CD14-positive monocyte (primary cell): Measurements from ENCODE around the gene PDE8B. TPM values are rescaled to one million over a fixed set of nuclear protein-coding genes. Genes with fewer than 3 reads are reported as not detected.

Source experiments
- DNase-seq, 3 donors: peaks; one replicate each; pipeline ENCODE4 v3.0.0-alpha.2; 2011 to 2022
- H2AFZ ChIP-seq: 2 replicates; pipeline ENCODE4 v1.6.0; 2012; ENCODE audit warnings: mild to moderate bottlenecking, low read depth, low read length, inconsistent platforms; ENCODE audit not compliant: insufficient read depth, poor library complexity, severe bottlenecking
- H3K27ac ChIP-seq, 2 donors: 1 replicate in 1 of 2; 2 replicates in 1 of 2; pipeline ENCODE4 v1.5.1; 2012 to 2013; ENCODE audit warnings: low read length in 2 of 2, control low read depth in 1 of 2, inconsistent platforms in 1 of 2, low read depth in 1 of 2, mild to moderate bottlenecking in 1 of 2
- H3K27me3 ChIP-seq, 2 donors: one replicate each; pipeline versions ENCODE4 v1.6.0 to v1.6.1; 2011 to 2013; ENCODE audit warnings: low read length in 2 of 2; ENCODE audit not compliant: control insufficient read depth in 2 of 2, insufficient read depth in 2 of 2
- H3K36me3 ChIP-seq, 2 donors: replicated peaks in 1 of 2; 1 replicate in 1 of 2; 2 replicates in 1 of 2; pipeline versions ENCODE4 v1.5.1 to v1.6.1; 2012 to 2013; ENCODE audit warnings: low read length in 2 of 2, control low read depth in 1 of 2, inconsistent platforms in 1 of 2, mild to moderate bottlenecking in 1 of 2; ENCODE audit not compliant: insufficient read depth in 2 of 2, control insufficient read depth in 1 of 2
- H3K4me1 ChIP-seq, 2 donors: 1 replicate in 1 of 2; 2 replicates in 1 of 2; pipeline versions ENCODE4 v1.5.1 to v1.6.1; 2012 to 2013; ENCODE audit warnings: low read length in 2 of 2, control low read depth in 1 of 2, inconsistent platforms in 1 of 2, mild to moderate bottlenecking in 1 of 2, moderate library complexity in 1 of 2; ENCODE audit not compliant: insufficient read depth in 2 of 2, control insufficient read depth in 1 of 2
- H3K4me2 ChIP-seq: replicated peaks from 2 replicates; pipeline ENCODE3; 2012; ENCODE audit warnings: low read length, moderate library complexity, mild to moderate bottlenecking; ENCODE audit not compliant: poor library complexity, severe bottlenecking; ENCODE audit errors: extremely low read depth
- H3K4me3 ChIP-seq, 3 experiments: fragments of 200-600 bp in 1 of 3; sonication (generic) in 1 of 3; replicated peaks in 1 of 3; 1 replicate in 2 of 3; 2 replicates in 1 of 3; pipeline ENCODE4 v1.5.1; 2011 to 2013; ENCODE audit warnings: low read length in 3 of 3, mild to moderate bottlenecking in 3 of 3, control low read depth in 2 of 3, low read depth in 2 of 3, inconsistent platforms in 1 of 3, moderate library complexity in 1 of 3
- H3K79me2 ChIP-seq: 2 replicates; pipeline ENCODE4 v1.6.0; 2012; ENCODE audit warnings: mild to moderate bottlenecking, control low read depth, inconsistent platforms, low read length, moderate library complexity; ENCODE audit not compliant: insufficient read depth
- H3K9ac ChIP-seq: 2 replicates; pipeline ENCODE4 v1.6.0; 2017; ENCODE audit warnings: low read length, mild to moderate bottlenecking; ENCODE audit not compliant: insufficient read depth, poor library complexity, severe bottlenecking
- H3K9me3 ChIP-seq, 2 donors: replicated peaks in 1 of 2; 1 replicate in 1 of 2; 2 replicates in 1 of 2; pipeline versions ENCODE4 v1.5.1 to v1.6.1; 2012 to 2013; ENCODE audit warnings: low read length in 2 of 2, control low read depth in 1 of 2; ENCODE audit not compliant: control insufficient read depth in 1 of 2, insufficient read depth in 1 of 2
- H4K20me1 ChIP-seq: 2 replicates; pipeline ENCODE4 v1.6.0; 2012; ENCODE audit warnings: mild to moderate bottlenecking, low read length, control low read depth, moderate library complexity; ENCODE audit not compliant: insufficient read depth
- H3K27ac Mint-ChIP-seq, 7 donors: one replicate each; pipeline ENCODE4 v1.8.0; 2020; ENCODE audit warnings: mild to moderate bottlenecking in 7 of 7, mixed read lengths in 7 of 7, moderate library complexity in 6 of 7, inconsistent platforms in 2 of 7
- H3K27me3 Mint-ChIP-seq, 3 donors: one replicate each; pipeline ENCODE4 v1.8.0; 2021 to 2022; ENCODE audit warnings: low read depth in 3 of 3, mild to moderate bottlenecking in 3 of 3, mixed read lengths in 3 of 3, moderate library complexity in 3 of 3, inconsistent platforms in 1 of 3
- H3K36me3 Mint-ChIP-seq, 2 donors: one replicate each; pipeline ENCODE4 v1.8.0; 2020; ENCODE audit warnings: mixed read lengths in 2 of 2, inconsistent platforms in 1 of 2, mild to moderate bottlenecking in 1 of 2
- H3K4me1 Mint-ChIP-seq: one replicate; pipeline ENCODE4 v1.8.0; 2020; ENCODE audit warnings: mild to moderate bottlenecking, mixed read lengths
- H3K4me3 Mint-ChIP-seq, 2 donors: one replicate each; pipeline ENCODE4 v1.8.0; 2020; ENCODE audit warnings: mild to moderate bottlenecking in 2 of 2, mixed read lengths in 2 of 2, moderate library complexity in 1 of 2
- H3K9me3 Mint-ChIP-seq, 7 donors: one replicate each; pipeline ENCODE4 v1.8.0; 2020 to 2022; ENCODE audit warnings: mixed read lengths in 7 of 7, mild to moderate bottlenecking in 6 of 7, moderate library complexity in 6 of 7, inconsistent platforms in 2 of 7
- WGBS: methylation state at CpG from one replicate; pipeline ENCODE4 v1.1.5; 2013; ENCODE audit warnings: missing lambda C conversion rate; ENCODE audit not compliant: insufficient coverage; 5-methylcytosine and 5-hydroxymethylcytosine counted together
- intact Hi-C, 2 donors: fragments of 100-400 bp; cut with micrococcal nuclease; formaldehyde crosslinking; loops; one replicate each; pipeline versions ENCODE4 v1.15.0 to v1.15.1; 2023
- polyA plus RNA-seq, 3 donors: library from polyadenylated mRNA; depleted of rRNA in 1 of 3; unstranded in 2 of 3; stranded (reverse) in 1 of 3; fragments of 300-500 nt in 2 of 3; fragments of >200 nt in 1 of 3; fragmentation: Illumina TruSeq in 2 of 3; gene quantifications; 1 replicate in 2 of 3; 2 replicates in 1 of 3; pipeline ENCODE4 v1.2.3, GENCODE V29; 2012 to 2021
- TF ChIP-seq, protein P1 (sequence below): fragments of 200-600 bp; IDR thresholded peaks from one replicate; pipeline ENCODE4 v1.8.0; 2022; ENCODE audit warnings: antibody characterized with exemption, mild to moderate bottlenecking

Gene PDE8B
- polyA plus RNA-seq, 3 donors = 0.11 to 0.61 (median 0.29) TPM

DNA sequence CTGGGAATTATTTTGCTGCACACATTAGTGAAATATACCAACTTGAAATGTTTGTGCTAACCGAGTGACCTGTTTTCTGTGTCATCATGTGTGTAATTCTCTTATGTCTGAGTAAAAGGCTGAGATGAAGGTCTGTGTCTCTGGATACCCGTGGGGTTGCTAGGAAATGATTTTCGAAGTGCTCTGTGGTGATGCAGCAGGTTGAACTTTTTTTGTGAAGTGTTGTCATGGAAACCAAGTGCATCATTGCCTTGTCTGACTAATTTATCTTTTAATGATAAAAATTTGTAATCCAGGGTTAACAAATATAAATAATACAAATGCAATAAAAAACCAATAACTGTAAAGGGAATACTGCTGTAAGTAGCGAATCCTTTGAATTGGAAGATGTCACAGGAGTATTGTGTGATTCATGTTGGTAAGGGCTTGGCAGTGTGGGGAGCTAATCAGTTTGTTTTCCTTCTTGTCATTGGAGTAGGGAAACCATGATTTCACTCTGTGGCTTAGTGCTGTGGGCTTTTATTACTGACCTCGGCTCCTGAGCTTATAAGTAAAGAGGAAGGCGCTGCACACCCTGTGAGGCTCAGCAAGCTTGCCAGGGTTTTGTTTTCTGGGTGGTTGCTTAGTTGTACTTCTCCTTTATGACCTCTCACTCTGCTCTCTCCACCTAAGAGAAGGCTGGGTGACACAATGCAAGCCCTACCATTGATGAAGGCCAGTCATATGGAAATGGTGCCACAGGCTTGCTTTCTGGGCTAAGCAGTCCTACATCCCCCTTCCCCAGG is 22.3 kb downstream of the PDE8B start:
- no peaks in the 10 kb centered on the region for H3K36me3 Mint-ChIP-seq
- 63% methylated on average over 4 of the region's 6 CpGs for WGBS
- peaks cover 37 to 47% of the 10 kb centered on the region in 2 donors for H3K4me1 ChIP-seq
- peaks cover 0 to 3% (median 0%) of the 10 kb centered on the region in 7 donors for H3K9me3 Mint-ChIP-seq
- no peaks in the 10 kb centered on the region for H3K36me3 ChIP-seq
- no peaks in the 10 kb centered on the region for H3K79me2 ChIP-seq
- H2AFZ ChIP-seq = peak overlapping the region; percentile 4
- peaks cover 0 to 2% (median 0%) of the 10 kb centered on the region in 3 donors for H3K27me3 Mint-ChIP-seq
- peaks cover 41% of the 10 kb centered on the region for H3K4me1 Mint-ChIP-seq
- peak overlapping the region in 1 of 3 experiments; percentile 3 for H3K4me3 ChIP-seq
- intact Hi-C loops = loop anchor here in 1 of 2 donors (1.0 kb wide), 1 partner anchor 27 kb away; no protein-coding TSS in a partner anchor
- no peaks in the 10 kb centered on the region for H4K20me1 ChIP-seq
- TF ChIP-seq, protein P1, sequence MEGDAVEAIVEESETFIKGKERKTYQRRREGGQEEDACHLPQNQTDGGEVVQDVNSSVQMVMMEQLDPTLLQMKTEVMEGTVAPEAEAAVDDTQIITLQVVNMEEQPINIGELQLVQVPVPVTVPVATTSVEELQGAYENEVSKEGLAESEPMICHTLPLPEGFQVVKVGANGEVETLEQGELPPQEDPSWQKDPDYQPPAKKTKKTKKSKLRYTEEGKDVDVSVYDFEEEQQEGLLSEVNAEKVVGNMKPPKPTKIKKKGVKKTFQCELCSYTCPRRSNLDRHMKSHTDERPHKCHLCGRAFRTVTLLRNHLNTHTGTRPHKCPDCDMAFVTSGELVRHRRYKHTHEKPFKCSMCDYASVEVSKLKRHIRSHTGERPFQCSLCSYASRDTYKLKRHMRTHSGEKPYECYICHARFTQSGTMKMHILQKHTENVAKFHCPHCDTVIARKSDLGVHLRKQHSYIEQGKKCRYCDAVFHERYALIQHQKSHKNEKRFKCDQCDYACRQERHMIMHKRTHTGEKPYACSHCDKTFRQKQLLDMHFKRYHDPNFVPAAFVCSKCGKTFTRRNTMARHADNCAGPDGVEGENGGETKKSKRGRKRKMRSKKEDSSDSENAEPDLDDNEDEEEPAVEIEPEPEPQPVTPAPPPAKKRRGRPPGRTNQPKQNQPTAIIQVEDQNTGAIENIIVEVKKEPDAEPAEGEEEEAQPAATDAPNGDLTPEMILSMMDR = no peak
- H3K27me3 ChIP-seq = no peaks in the 10 kb centered on the region
- H3K27ac Mint-ChIP-seq = peak overlapping the region; percentile 65 to 94 (median 83)
- no peaks in the 10 kb centered on the region for H3K9me3 ChIP-seq
- peak; percentile 78 to 81 (median 80) for DNase-seq
- H3K27ac ChIP-seq = peak overlapping the region; percentile 14 to 86
- no peak overlapping the region for H3K4me2 ChIP-seq
- H3K4me3 Mint-ChIP-seq = no peak overlapping the region
- no peak overlapping the region for H3K9ac ChIP-seq

DNA sequence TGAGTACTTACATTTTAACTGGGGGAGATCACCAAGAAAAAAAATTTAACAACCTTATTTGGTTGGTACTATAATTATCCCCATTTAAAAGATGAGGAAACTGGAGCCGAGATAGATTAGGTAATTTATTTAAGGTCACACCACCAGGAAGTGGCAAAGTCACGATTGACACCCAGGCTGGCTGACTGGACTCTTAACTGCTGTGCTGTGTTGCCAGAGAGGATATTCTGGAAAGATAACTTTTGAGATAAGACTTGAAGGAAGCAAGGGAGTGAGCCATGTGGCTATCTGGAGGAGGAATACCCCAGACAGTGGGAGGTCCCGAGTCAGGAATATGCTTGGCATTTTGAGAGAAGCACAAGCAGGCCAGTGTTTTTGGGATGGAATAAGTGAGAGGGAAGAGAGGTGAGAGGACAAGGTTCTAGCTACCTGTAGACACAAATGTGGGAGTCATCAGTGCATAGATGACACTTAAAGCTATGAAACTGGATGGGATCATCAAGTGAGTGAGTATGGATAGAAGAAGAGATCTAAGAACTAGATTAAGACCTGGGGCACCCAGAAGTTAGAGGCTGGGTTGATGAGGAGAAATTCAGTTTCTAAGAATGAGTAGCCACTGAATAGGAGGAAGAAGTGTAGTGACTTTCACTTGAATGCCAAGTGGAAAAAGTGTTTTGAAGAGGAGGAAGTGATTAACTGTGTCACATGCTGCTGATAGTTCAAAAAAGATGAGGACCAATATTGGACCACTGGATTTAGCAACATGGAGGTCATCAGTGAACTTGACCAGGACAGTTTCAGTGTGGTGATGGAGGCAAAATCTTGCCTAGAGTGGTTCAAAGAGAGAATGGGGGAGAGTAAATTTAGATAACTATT is 25.6 kb downstream of the PDE8B start:
- no peak overlapping the region for H3K4me2 ChIP-seq
- H3K79me2 ChIP-seq = no peaks in the 10 kb centered on the region
- WGBS = 50% methylated on average over 2 of the region's 3 CpGs
- intact Hi-C loops = no loop called here
- H3K27me3 Mint-ChIP-seq = no peaks in the 10 kb centered on the region
- H2AFZ ChIP-seq = no peak overlapping the region
- H3K27me3 ChIP-seq = no peaks in the 10 kb centered on the region
- no peak overlapping the region for H3K4me3 ChIP-seq
- DNase-seq = peak in 1 of 3 donors; percentile 11
- TF ChIP-seq, protein P1 = no peak
- H3K9ac ChIP-seq = no peak overlapping the region
- H3K4me1 ChIP-seq = peaks cover 32 to 39% of the 10 kb centered on the region in 2 donors
- no peak overlapping the region for H3K27ac ChIP-seq
- H3K9me3 Mint-ChIP-seq = peaks cover 0 to 3% (median 0%) of the 10 kb centered on the region in 7 donors
- no peaks in the 10 kb centered on the region for H3K36me3 Mint-ChIP-seq
- no peaks in the 10 kb centered on the region for H4K20me1 ChIP-seq
- peak overlapping the region in 2 of 7 donors; percentile 7 to 20 for H3K27ac Mint-ChIP-seq
- H3K36me3 ChIP-seq = no peaks in the 10 kb centered on the region
- no peak overlapping the region for H3K4me3 Mint-ChIP-seq
- no peaks in the 10 kb centered on the region for H3K9me3 ChIP-seq
- H3K4me1 Mint-ChIP-seq = peaks cover 34% of the 10 kb centered on the region
